Neural cell (in vitro differentiated cells): Measurements from ENCODE around the gene HLA-DMA. TPM values are rescaled to one million over a fixed set of nuclear protein-coding genes. Genes with fewer than 3 reads are reported as not detected.

Experiments
- H2AFZ ChIP-seq: fragments of 200-600, 300-800 bp; sonication (generic), shearing (Covaris generic); 2 replicates; pipeline ENCODE4 v1.6.0; 2014; ENCODE audit warnings: low read depth, mild to moderate bottlenecking, antibody characterized with exemption, low read length, moderate library complexity
- H3F3A ChIP-seq: fragments of 200-600 bp; shearing (Covaris generic); 2 replicates; pipeline ENCODE4 v1.6.1; 2016; ENCODE audit warnings: mild to moderate bottlenecking, moderate library complexity, mixed read lengths, antibody characterized with exemption, low read length; ENCODE audit not compliant: insufficient read depth, poor library complexity, severe bottlenecking
- H3K27ac ChIP-seq: fragments of 200-600, 300-800 bp; sonication (generic), shearing (Covaris generic); 2 replicates; pipeline ENCODE4 v1.5.1; 2014; ENCODE audit warnings: mild to moderate bottlenecking, low read length, moderate library complexity
- H3K27me3 ChIP-seq: fragments of 300-800, 200-600 bp; sonication (generic), shearing (Covaris generic); 2 replicates; pipeline ENCODE4 v1.6.0; 2014; ENCODE audit warnings: mild to moderate bottlenecking, low read depth, low read length, moderate library complexity; ENCODE audit not compliant: insufficient read depth
- H3K36me3 ChIP-seq: fragments of 300-800, 200-600 bp; sonication (generic), shearing (Covaris generic); 2 replicates; pipeline ENCODE4 v1.5.1; 2014; ENCODE audit warnings: mild to moderate bottlenecking, antibody characterized with exemption, low read length, moderate library complexity; ENCODE audit not compliant: insufficient read depth
- H3K4me2 ChIP-seq: fragments of 300-800, 200-600 bp; sonication (generic), shearing (Covaris generic); 2 replicates; pipeline ENCODE4 v1.6.0; 2014; ENCODE audit warnings: mild to moderate bottlenecking, low read length
- H3K4me3 ChIP-seq: fragments of 300-800, 200-600 bp; sonication (generic), shearing (Covaris generic); 2 replicates; pipeline ENCODE4 v1.5.1; 2014; ENCODE audit warnings: mild to moderate bottlenecking, low read length, moderate library complexity
- H3K79me2 ChIP-seq: fragments of 200-600 bp; shearing (Covaris generic); replicated peaks from 2 replicates; pipeline ENCODE4 v1.6.0; 2014; ENCODE audit warnings: mild to moderate bottlenecking, low read length, moderate library complexity; ENCODE audit not compliant: insufficient read depth
- H3K9ac ChIP-seq: fragments of 300-800, 200-600 bp; sonication (generic), shearing (Covaris generic); 2 replicates; pipeline ENCODE4 v1.6.1; 2016; ENCODE audit warnings: mild to moderate bottlenecking, low read length, mixed read lengths
- H3K9me2 ChIP-seq: fragments of 200-600 bp; shearing (Covaris generic); 2 replicates; pipeline ENCODE4 v1.6.1; 2016; ENCODE audit warnings: mild to moderate bottlenecking, low read length, mixed read lengths; ENCODE audit not compliant: insufficient read depth
- H3K9me3 ChIP-seq: fragments of 200-600, 300-800 bp; sonication (generic), shearing (Covaris generic); 2 replicates; pipeline ENCODE4 v1.6.1; 2016; ENCODE audit warnings: mild to moderate bottlenecking, mixed run types, low read length, moderate library complexity, mixed read lengths
- H4K20me1 ChIP-seq: fragments of 200-600 bp; shearing (Covaris generic); 2 replicates; pipeline ENCODE4 v1.6.1; 2016; ENCODE audit warnings: mild to moderate bottlenecking, mixed run types; ENCODE audit not compliant: insufficient read depth
- EP300 ChIP-seq: fragments of 450-650 bp; conservative IDR thresholded peaks from 2 replicates; pipeline ENCODE4 v1.6.1; 2014; ENCODE audit warnings: antibody characterized with exemption, mild to moderate bottlenecking, moderate library complexity; ENCODE audit not compliant: poor library complexity, severe bottlenecking
- EZH2 ChIP-seq: fragments of 200-600, 300-800 bp; shearing (Covaris generic), sonication (generic); IDR thresholded peaks from 2 replicates; pipeline ENCODE4 v1.6.1; 2014; ENCODE audit warnings: antibody characterized with exemption, low read length, borderline replicate concordance, mild to moderate bottlenecking; ENCODE audit not compliant: insufficient read depth, poor library complexity, severe bottlenecking
- MXI1 ChIP-seq: fragments of 450-650 bp; conservative IDR thresholded peaks from 2 replicates; pipeline ENCODE4 v1.6.1; 2014; ENCODE audit warnings: antibody characterized with exemption, mild to moderate bottlenecking; ENCODE audit not compliant: poor library complexity, severe bottlenecking
- POLR2AphosphoS5 ChIP-seq: IDR thresholded peaks from 2 replicates; pipeline ENCODE4 v1.6.1; 2012
- RAD21 ChIP-seq: fragments of 450-650 bp; conservative IDR thresholded peaks from 2 replicates; pipeline ENCODE4 v1.6.1; 2014; ENCODE audit warnings: antibody characterized with exemption, mild to moderate bottlenecking, moderate library complexity
- SMC3 ChIP-seq: fragments of 450-650 bp; conservative IDR thresholded peaks from 2 replicates; pipeline ENCODE4 v1.6.1; 2014; ENCODE audit warnings: antibody characterized with exemption, mild to moderate bottlenecking, moderate library complexity; ENCODE audit not compliant: poor library complexity
- TAF1 ChIP-seq: IDR thresholded peaks from 2 replicates; pipeline ENCODE4 v1.6.1; 2012; ENCODE audit warnings: low read depth
- polyA plus RNA-seq: library from polyadenylated mRNA; depleted of rRNA; stranded (reverse); fragments of >200 nt; gene quantifications from 2 replicates; pipeline ENCODE4 v1.2.3, GENCODE V29; 2014
- TF ChIP-seq, protein P1 (sequence below): IDR thresholded peaks from 2 replicates; pipeline ENCODE4 v1.6.1; 2012; ENCODE audit warnings: borderline replicate concordance
- TF ChIP-seq, protein P2 (sequence below): fragments of 450-650 bp; IDR thresholded peaks from 2 replicates; pipeline ENCODE4 v1.5.1; 2014; ENCODE audit warnings: antibody characterized with exemption, mild to moderate bottlenecking, moderate library complexity; ENCODE audit not compliant: poor library complexity, severe bottlenecking

HLA-DMA gene
- polyA plus RNA-seq, 1 donor from 2014 or later: 4.4 TPM

- no peaks in the 10 kb centered on the region for H3F3A ChIP-seq
- no peaks in the 10 kb centered on the region for H3K36me3 ChIP-seq
- H3K27ac ChIP-seq: no peak overlapping the region
- H3K79me2 ChIP-seq: no peaks in the 10 kb centered on the region
- no peak overlapping the region for H3K4me3 ChIP-seq
- no peaks in the 10 kb centered on the region for H4K20me1 ChIP-seq
- no peak overlapping the region for H3K4me2 ChIP-seq
- TF ChIP-seq, protein P1, sequence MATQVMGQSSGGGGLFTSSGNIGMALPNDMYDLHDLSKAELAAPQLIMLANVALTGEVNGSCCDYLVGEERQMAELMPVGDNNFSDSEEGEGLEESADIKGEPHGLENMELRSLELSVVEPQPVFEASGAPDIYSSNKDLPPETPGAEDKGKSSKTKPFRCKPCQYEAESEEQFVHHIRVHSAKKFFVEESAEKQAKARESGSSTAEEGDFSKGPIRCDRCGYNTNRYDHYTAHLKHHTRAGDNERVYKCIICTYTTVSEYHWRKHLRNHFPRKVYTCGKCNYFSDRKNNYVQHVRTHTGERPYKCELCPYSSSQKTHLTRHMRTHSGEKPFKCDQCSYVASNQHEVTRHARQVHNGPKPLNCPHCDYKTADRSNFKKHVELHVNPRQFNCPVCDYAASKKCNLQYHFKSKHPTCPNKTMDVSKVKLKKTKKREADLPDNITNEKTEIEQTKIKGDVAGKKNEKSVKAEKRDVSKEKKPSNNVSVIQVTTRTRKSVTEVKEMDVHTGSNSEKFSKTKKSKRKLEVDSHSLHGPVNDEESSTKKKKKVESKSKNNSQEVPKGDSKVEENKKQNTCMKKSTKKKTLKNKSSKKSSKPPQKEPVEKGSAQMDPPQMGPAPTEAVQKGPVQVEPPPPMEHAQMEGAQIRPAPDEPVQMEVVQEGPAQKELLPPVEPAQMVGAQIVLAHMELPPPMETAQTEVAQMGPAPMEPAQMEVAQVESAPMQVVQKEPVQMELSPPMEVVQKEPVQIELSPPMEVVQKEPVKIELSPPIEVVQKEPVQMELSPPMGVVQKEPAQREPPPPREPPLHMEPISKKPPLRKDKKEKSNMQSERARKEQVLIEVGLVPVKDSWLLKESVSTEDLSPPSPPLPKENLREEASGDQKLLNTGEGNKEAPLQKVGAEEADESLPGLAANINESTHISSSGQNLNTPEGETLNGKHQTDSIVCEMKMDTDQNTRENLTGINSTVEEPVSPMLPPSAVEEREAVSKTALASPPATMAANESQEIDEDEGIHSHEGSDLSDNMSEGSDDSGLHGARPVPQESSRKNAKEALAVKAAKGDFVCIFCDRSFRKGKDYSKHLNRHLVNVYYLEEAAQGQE: no peak
- TF ChIP-seq EP300: no peak
- no peaks in the 10 kb centered on the region for H3K9me3 ChIP-seq
- no peaks in the 10 kb centered on the region for H3K27me3 ChIP-seq
- no peak overlapping the region for H2AFZ ChIP-seq
- H3K9ac ChIP-seq: no peak overlapping the region
- no peaks in the 10 kb centered on the region for H3K9me2 ChIP-seq
Observed at GRCh38 chr6:32941214-32941768, 11.6 kb downstream of the HLA-DMA start.

- Histone ChIP-seq H3K27ac (no peak within 1 kb of the TSS), H3K9ac (no peak within 1 kb of the TSS), H3K27me3 (no peaks in the 10 kb centered on the region), H3K36me3 (no peaks in the 10 kb centered on the region), H4K20me1 (no peaks in the 10 kb centered on the region), H3K9me3 (no peaks in the 10 kb centered on the region), H3K4me2 (no peak within 1 kb of the TSS), H2AFZ (no peak within 1 kb of the TSS), H3K4me3 (no peak within 1 kb of the TSS), H3F3A (no peaks in the 10 kb centered on the region), H3K79me2 (no peaks in the 10 kb centered on the region), H3K9me2 (no peaks in the 10 kb centered on the region)
- TF ChIP-seq MXI1 (no peak), EP300 (no peak), POLR2AphosphoS5 (no peak), RAD21 (no peak)
Observed at GRCh38 chr6:32940656-32941213, 12.2 kb downstream of the HLA-DMA start, which contains the start of gene HLA-DMB. Gene HLA-DMB, minus strand, starts transcription at chr6:32941028. Its CDS starts 221 bp downstream, at chr6:32940807.

DNA sequence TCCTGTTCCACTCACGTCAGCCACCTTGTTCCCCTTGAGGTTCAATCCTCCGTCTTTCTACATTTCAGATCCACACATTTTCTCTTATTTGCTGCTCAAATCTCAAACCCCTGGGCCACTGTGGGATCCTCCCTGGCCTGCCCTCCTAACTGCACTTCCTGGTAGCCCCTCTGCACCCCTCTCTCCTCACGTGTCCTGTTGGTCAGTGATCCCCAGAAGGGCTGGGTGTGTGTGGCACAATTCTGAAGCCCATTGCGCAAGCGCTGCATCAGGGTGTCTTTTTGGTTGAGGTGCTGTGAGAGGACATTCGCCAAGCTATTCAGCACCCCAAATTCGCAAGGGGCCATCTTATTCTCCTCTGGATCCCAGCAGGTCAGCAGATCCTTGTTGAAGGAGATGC is 14.4 kb downstream of the HLA-DMA start:
- Histone ChIP-seq H3K27ac (no peak overlapping the region), H3K9me3 (no peaks in the 10 kb centered on the region), H3K4me3 (no peak overlapping the region), H4K20me1 (no peaks in the 10 kb centered on the region), H3K9me2 (no peaks in the 10 kb centered on the region), H2AFZ (no peak overlapping the region), H3F3A (no peaks in the 10 kb centered on the region), H3K36me3 (no peaks in the 10 kb centered on the region), H3K9ac (no peak overlapping the region), H3K4me2 (no peak overlapping the region), H3K27me3 (no peaks in the 10 kb centered on the region), H3K79me2 (no peaks in the 10 kb centered on the region)
- TF ChIP-seq SMC3 (no peak), EZH2 (no peak), POLR2AphosphoS5 (no peak), EP300 (no peak), RAD21 (no peak), TAF1 (no peak), MXI1 (no peak)
- TF ChIP-seq, protein P1: no peak
- TF ChIP-seq, protein P2, sequence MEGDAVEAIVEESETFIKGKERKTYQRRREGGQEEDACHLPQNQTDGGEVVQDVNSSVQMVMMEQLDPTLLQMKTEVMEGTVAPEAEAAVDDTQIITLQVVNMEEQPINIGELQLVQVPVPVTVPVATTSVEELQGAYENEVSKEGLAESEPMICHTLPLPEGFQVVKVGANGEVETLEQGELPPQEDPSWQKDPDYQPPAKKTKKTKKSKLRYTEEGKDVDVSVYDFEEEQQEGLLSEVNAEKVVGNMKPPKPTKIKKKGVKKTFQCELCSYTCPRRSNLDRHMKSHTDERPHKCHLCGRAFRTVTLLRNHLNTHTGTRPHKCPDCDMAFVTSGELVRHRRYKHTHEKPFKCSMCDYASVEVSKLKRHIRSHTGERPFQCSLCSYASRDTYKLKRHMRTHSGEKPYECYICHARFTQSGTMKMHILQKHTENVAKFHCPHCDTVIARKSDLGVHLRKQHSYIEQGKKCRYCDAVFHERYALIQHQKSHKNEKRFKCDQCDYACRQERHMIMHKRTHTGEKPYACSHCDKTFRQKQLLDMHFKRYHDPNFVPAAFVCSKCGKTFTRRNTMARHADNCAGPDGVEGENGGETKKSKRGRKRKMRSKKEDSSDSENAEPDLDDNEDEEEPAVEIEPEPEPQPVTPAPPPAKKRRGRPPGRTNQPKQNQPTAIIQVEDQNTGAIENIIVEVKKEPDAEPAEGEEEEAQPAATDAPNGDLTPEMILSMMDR: no peak
